K562 (cell line): Measurements from ENCODE around the gene MPRIP. TPM values are rescaled to one million over a fixed set of nuclear protein-coding genes. Genes with fewer than 3 reads are reported as not detected.

Experiments used
- ATAC-seq: fragments of 200-7000 bp; cut with Tn5 transposase; 3 replicates; pipeline ENCODE4 v1.9.1; 2020; ENCODE audit warnings: moderate library complexity
- BruUV-seq: library from RNA; stranded (reverse); fragments of 400-500 nt; replicated peaks from 2 replicates; lab custom pipeline; 2021; lab: Mats Ljungman, UMichigan
- CTCF ChIA-PET: fragments of 300-600 bp; formaldehyde crosslinking; extraction: SDS; loops from one replicate; lab custom pipeline; 2021; ENCODE audit warnings: low intra/inter-chr PET ratio; lab: Yijun Ruan, JAX
- POLR2A ChIA-PET: fragments of 300-600, 350-650 bp; sonication (Branson Sonifier 250); formaldehyde crosslinking; extraction: SDS; loops from one replicate; lab custom pipeline; 2021; ENCODE audit warnings: antibody characterized with exemption, inconsistent platforms; lab: Yijun Ruan, JAX
- DNase-seq, 4 experiments: peaks; one replicate each; pipeline versions ENCODE4 v3.0.0 to v3.0.0-alpha.2; 2011 to 2018; ENCODE audit warnings: low spot score in 3 of 4, mixed read lengths in 3 of 4; ENCODE audit errors: extremely low read depth in 1 of 4
- FAIRE-seq: peaks from 2 replicates; lab custom pipeline; 2011; peaks lifted over from hg19 to GRCh38; lab: Jason Lieb, UNC
- H2AFZ ChIP-seq: 2 replicates; pipeline ENCODE4 v1.6.0; 2011; ENCODE audit warnings: low read depth, low read length, control low read depth, inconsistent platforms
- H3K27ac ChIP-seq: fragments of 200-600 bp; 3 replicates; pipeline ENCODE4 v1.8.0; 2011; ENCODE audit warnings: low read depth, mild to moderate bottlenecking, control low read depth, inconsistent platforms, low read length, moderate library complexity, mixed read lengths; ENCODE audit errors: extremely low read depth
- H3K27me3 ChIP-seq, 2 experiments: fragments of 300-600 bp in 1 of 2; 2 replicates in 1 of 2; 3 replicates in 1 of 2; pipeline versions ENCODE4 v1.6.0 to v1.8.0; 2011; ENCODE audit warnings: inconsistent platforms in 2 of 2, low read length in 2 of 2, mild to moderate bottlenecking in 1 of 2, mixed read lengths in 1 of 2, moderate library complexity in 1 of 2; ENCODE audit not compliant: control insufficient read depth in 2 of 2, insufficient read depth in 2 of 2
- H3K36me3 ChIP-seq: fragments of 300-600 bp; 3 replicates; pipeline ENCODE4 v1.8.0; 2011; ENCODE audit warnings: mild to moderate bottlenecking, low read length, inconsistent platforms; ENCODE audit not compliant: control insufficient read depth, insufficient read depth
- H3K4me1 ChIP-seq, 2 experiments: fragments of 200-600 bp in 1 of 2; replicated peaks in 1 of 2; 2 replicates in 1 of 2; 3 replicates in 1 of 2; pipeline versions ENCODE4 v1.5.1 to v1.8.0; 2011; ENCODE audit warnings: inconsistent platforms in 2 of 2, low read length in 2 of 2, mild to moderate bottlenecking in 1 of 2, mixed read lengths in 1 of 2, moderate library complexity in 1 of 2; ENCODE audit not compliant: control insufficient read depth in 2 of 2, insufficient read depth in 2 of 2
- H3K4me2 ChIP-seq: 2 replicates; pipeline ENCODE4 v1.6.1; 2011; ENCODE audit warnings: low read length, control low read depth, inconsistent platforms, mixed read lengths; ENCODE audit not compliant: insufficient read depth
- H3K4me3 ChIP-seq: fragments of 200-600 bp; sonication (generic), shearing (Covaris generic); 2 replicates; pipeline ENCODE4 v1.5.1; 2016; ENCODE audit warnings: control low read depth, inconsistent platforms
- H3K79me2 ChIP-seq: fragments of 200-600 bp; 3 replicates; pipeline ENCODE4 v1.8.0; 2011; ENCODE audit warnings: low read length, inconsistent platforms; ENCODE audit not compliant: control insufficient read depth, insufficient read depth
- H3K9ac ChIP-seq, 2 experiments: 2 replicates each; pipeline versions ENCODE4 v1.6.0 to v1.6.1; 2011; ENCODE audit warnings: low read depth in 2 of 2, low read length in 2 of 2, control low read depth in 1 of 2, inconsistent platforms in 1 of 2, mild to moderate bottlenecking in 1 of 2, mixed read lengths in 1 of 2; ENCODE audit not compliant: insufficient read depth in 1 of 2
- H3K9me1 ChIP-seq: one replicate; pipeline ENCODE4 v1.6.0; 2011; ENCODE audit warnings: inconsistent platforms, mild to moderate bottlenecking, low read length, moderate library complexity; ENCODE audit not compliant: control insufficient read depth, insufficient read depth
- H3K9me3 ChIP-seq: replicated peaks from 2 replicates; pipeline ENCODE4 v1.5.1; 2011; ENCODE audit warnings: low read depth, low read length, inconsistent platforms; ENCODE audit not compliant: control insufficient read depth, insufficient read depth
- H4K20me1 ChIP-seq: replicated peaks from 2 replicates; pipeline ENCODE4 v1.6.1; 2011; ENCODE audit warnings: low read length, inconsistent platforms, mixed read lengths; ENCODE audit not compliant: control insufficient read depth, insufficient read depth
- ARID1B ChIP-seq: fragments of 450-650 bp; IDR thresholded peaks from 2 replicates; pipeline ENCODE4 v1.6.1; 2016; ENCODE audit warnings: antibody characterized with exemption, mild to moderate bottlenecking, inconsistent platforms
- BCL6 ChIP-seq: fragments of 250-450 bp; sonication (Bioruptor Pico); IDR thresholded peaks from 2 replicates; pipeline ENCODE4 v1.4.0; 2020
- BRD4 ChIP-seq: fragments of 200-600 bp; sonication (generic); IDR thresholded peaks from 2 replicates; pipeline ENCODE4 v1.6.1; 2017; ENCODE audit warnings: inconsistent platforms
- C11orf30 ChIP-seq: fragments of 450-650 bp; IDR thresholded peaks from 2 replicates; pipeline ENCODE4 v1.6.1; 2016; ENCODE audit warnings: low read depth, mild to moderate bottlenecking
- CCAR2 ChIP-seq: fragments of 200-400 bp; formaldehyde crosslinking; IDR thresholded peaks from 2 replicates; pipeline ENCODE4 v1.6.1; 2017; ENCODE audit warnings: mild to moderate bottlenecking, low read depth, low read length
- HNRNPL ChIP-seq: fragments of 200-400 bp; formaldehyde crosslinking; IDR thresholded peaks from 2 replicates; pipeline ENCODE4 v1.6.1; 2017; ENCODE audit warnings: low read depth, mild to moderate bottlenecking, low read length
- MCM3 ChIP-seq: fragments of 450-650 bp; IDR thresholded peaks from 2 replicates; pipeline ENCODE4 v1.6.1; 2016
- NCOR1 ChIP-seq: fragments of 450-650 bp; IDR thresholded peaks from 2 replicates; pipeline ENCODE4 v1.6.1; 2016; ENCODE audit warnings: mild to moderate bottlenecking, moderate library complexity
- POLR2B ChIP-seq: fragments of 450-650 bp; IDR thresholded peaks from 2 replicates; pipeline ENCODE4 v1.6.1; 2018; ENCODE audit warnings: low read depth; ENCODE audit not compliant: partially characterized antibody
- PURB ChIP-seq: sonication (generic); formaldehyde crosslinking; IDR thresholded peaks from 2 replicates; pipeline ENCODE4 v1.9.0; 2021; ENCODE audit warnings: low read depth, mild to moderate bottlenecking, missing genetic modification reagents
- RBM14 ChIP-seq: fragments of 200-400 bp; formaldehyde crosslinking; IDR thresholded peaks from 2 replicates; pipeline ENCODE4 v1.6.1; 2018; ENCODE audit warnings: low read depth, mild to moderate bottlenecking, low read length, moderate library complexity, borderline replicate concordance; ENCODE audit not compliant: insufficient read depth
- SETDB1 ChIP-seq: IDR thresholded peaks from one replicate; pipeline ENCODE4 v1.6.1; 2012; ENCODE audit warnings: low read length, control low read depth, inconsistent platforms
- TEAD4 ChIP-seq, 2 experiments: sonication (generic) in 1 of 2; formaldehyde crosslinking in 1 of 2; IDR thresholded peaks; 2 replicates each; pipeline versions ENCODE4 v1.6.1 to v1.8.0; 2012 to 2022; ENCODE audit warnings: borderline replicate concordance in 1 of 2, inconsistent platforms in 1 of 2, low read length in 1 of 2, mild to moderate bottlenecking in 1 of 2, missing genetic modification reagents in 1 of 2
- ZBED1 ChIP-seq: IDR thresholded peaks from 2 replicates; pipeline ENCODE4 v1.6.1; 2014
- ZNF121 ChIP-seq: sonication (generic); formaldehyde crosslinking; conservative IDR thresholded peaks from 2 replicates; pipeline ENCODE4 v1.8.0; 2022; ENCODE audit warnings: missing genetic modification reagents
- WGBS: fragments of 100-300 bp; shearing (Covaris generic); methylation state at CpG from one replicate; pipeline ENCODE4 v1.1.6; 2016; ENCODE audit warnings: low coverage, mixed read lengths; ENCODE audit not compliant: insufficient coverage; ENCODE audit errors: missing lambda C conversion rate; 5-methylcytosine and 5-hydroxymethylcytosine counted together
- in situ Hi-C: fragments of 300-500 bp; cut with MboI; formaldehyde crosslinking; loops from 4 replicates; pipeline ENCODE4 v1.15.0; 2018; ENCODE audit warnings: inconsistent platforms, mixed read lengths
- intact Hi-C: fragments of 100-400 bp; cut with micrococcal nuclease; formaldehyde crosslinking; loops from 2 replicates; pipeline ENCODE4 v1.14.2; 2022
- polyA plus RNA-seq, 8 experiments: library from polyadenylated mRNA; depleted of rRNA in 4 of 8; stranded (reverse) in 5 of 8; unstranded in 3 of 8; fragments of >200 nt; fragmentation: Nextera tagmentation in 2 of 8; fragmentation: Illumina TruSeq in 1 of 8; extraction: Ambion mirVana in 2 of 8; extraction: Trizol in 1 of 8; gene quantifications; 2 replicates each; pipeline versions ENCODE4 v1.2.1 to v1.2.3, GENCODE V29; 2011 to 2014; ENCODE audit warnings: inconsistent platforms in 1 of 8, missing spikeins in 1 of 8
- total RNA-seq, 7 experiments: library from RNA; depleted of rRNA in 6 of 7; stranded (reverse); fragments of >200 nt in 6 of 7; fragmentation: Illumina TruSeq in 2 of 7; extraction: Trizol in 2 of 7; gene quantifications; 2 replicates each; pipeline versions ENCODE4 v1.2.1 to v1.2.3, GENCODE V29; 2011 to 2021; ENCODE audit warnings: low replicate concordance in 1 of 7
- TF ChIP-seq, protein P1 (sequence below): sonication (generic); formaldehyde crosslinking; IDR thresholded peaks from 2 replicates; pipeline ENCODE4 v1.8.0; 2022; ENCODE audit warnings: mild to moderate bottlenecking, missing genetic modification reagents, borderline replicate concordance
- TF ChIP-seq, protein P2 (sequence below): fragments of 450-650 bp; formaldehyde crosslinking; IDR thresholded peaks from 2 replicates; pipeline ENCODE4 v1.4.0; 2020; ENCODE audit warnings: mild to moderate bottlenecking, moderate library complexity

Gene MPRIP
- total and polyA plus RNA-seq, 9 of the 15 experiments (the other 6 are each of a cell fraction or from before 2014, with no cell fraction given), result 10.0 to 72.6 (median 30.1) TPM

- TF ChIP-seq PURB (CRISPR knock-in tag) (no peak), CCAR2 (no peak), TEAD4 (IDR thresholded peaks at IDR 0.05; ENCODE audit: low read length) (no peak), TEAD4 (CRISPR knock-in tag; IDR thresholded peaks at IDR 0.05; ENCODE audit: borderline replicate concordance) (no peak)
Measured at GRCh38 chr17:17236295-17237025, 194.2 kb downstream of the MPRIP start (continued).

DNA sequence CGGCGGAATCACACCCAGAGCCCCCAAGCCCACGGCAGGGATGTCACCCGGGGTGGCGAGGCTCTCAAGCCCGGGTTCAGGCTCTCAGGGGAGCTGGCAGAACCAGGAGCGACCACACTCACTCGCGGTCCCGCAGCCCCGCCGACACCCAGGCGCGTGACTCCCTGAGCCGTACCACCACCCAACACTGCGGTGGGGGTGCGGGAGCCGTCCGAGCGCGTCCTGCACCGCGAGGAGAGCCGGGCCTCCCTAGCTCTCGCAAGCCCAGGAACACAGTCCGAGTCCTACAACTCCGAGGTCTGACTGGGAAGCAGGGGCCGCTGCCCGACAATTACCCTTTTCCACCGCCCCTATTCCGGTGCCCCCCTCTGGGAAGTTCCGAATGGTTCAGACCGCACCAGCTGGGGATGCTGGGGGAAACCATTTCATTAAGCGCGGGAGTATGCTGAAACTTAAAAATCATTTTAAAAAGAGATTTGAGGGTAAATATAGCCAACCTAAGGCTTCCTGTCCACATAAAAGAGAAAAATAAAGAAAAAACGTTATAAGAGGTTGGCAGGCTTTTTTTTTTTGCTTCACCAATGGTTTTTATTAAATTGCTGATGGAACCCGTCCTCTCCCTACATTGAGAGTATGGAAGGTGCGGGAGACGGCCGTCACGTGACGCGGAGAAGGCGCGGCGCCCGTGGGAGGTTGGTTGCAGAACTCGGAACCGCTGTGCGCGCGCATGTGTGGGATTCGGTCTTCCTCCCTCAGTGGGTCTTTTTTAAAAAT lies 195.0 kb downstream of the MPRIP start, which contains the start of gene FLCN:
TSS of gene FLCN (minus strand) at position 143 of the 774 bp plus-strand sequence. CDS start 9,031 bp downstream, outside the sequence.
- intact Hi-C loops (no loop called here), in situ Hi-C loops (no loop called here)
- H4K20me1 ChIP-seq, result peaks cover 17% of the 10 kb centered on the region
- ChIA-PET POLR2A (interaction anchor here (0.6 kb wide), 1 partner anchor 252 kb away, joined by 3 read pairs; no protein-coding TSS in a partner anchor), CTCF (interaction anchor here (0.7 kb wide), 1 partner anchor 76 kb away, joined by 3 read pairs; no protein-coding TSS in a partner anchor)
- no TSS peak for BruUV-seq
- H3K9me1 ChIP-seq, result peaks cover 2% of the 10 kb centered on the region
- WGBS, result 0% methylated on average over 22 of the region's 53 CpGs
- peaks cover 41% of the 10 kb centered on the region for H3K79me2 ChIP-seq
- H3K4me2 ChIP-seq, result peak within 1 kb of the TSS; percentile 99
- H3K9me3 ChIP-seq, result no peaks in the 10 kb centered on the region
- peaks cover 14% of the 10 kb centered on the region; the same call in 2 of the 3 replicates for H3K36me3 ChIP-seq
- ATAC-seq, result peak; percentile 91
- peak within 1 kb of the TSS; percentile 98 for H3K4me3 ChIP-seq
- H3K27me3 ChIP-seq, result no peaks in the 10 kb centered on the region
- H3K9ac ChIP-seq, result peak within 1 kb of the TSS; percentile 97 to 99
- FAIRE-seq, result peak; percentile 85
- peak; percentile 78 to 90 (median 82) for DNase-seq
- H3K4me1 ChIP-seq, result peaks cover 8 to 11% of the 10 kb centered on the region in 2 experiments; a peak in 4 of 5 replicates
- peak within 1 kb of the TSS; percentile 100 for H3K27ac ChIP-seq
- peak within 1 kb of the TSS; percentile 99 for H2AFZ ChIP-seq
- TF ChIP-seq, protein P1, sequence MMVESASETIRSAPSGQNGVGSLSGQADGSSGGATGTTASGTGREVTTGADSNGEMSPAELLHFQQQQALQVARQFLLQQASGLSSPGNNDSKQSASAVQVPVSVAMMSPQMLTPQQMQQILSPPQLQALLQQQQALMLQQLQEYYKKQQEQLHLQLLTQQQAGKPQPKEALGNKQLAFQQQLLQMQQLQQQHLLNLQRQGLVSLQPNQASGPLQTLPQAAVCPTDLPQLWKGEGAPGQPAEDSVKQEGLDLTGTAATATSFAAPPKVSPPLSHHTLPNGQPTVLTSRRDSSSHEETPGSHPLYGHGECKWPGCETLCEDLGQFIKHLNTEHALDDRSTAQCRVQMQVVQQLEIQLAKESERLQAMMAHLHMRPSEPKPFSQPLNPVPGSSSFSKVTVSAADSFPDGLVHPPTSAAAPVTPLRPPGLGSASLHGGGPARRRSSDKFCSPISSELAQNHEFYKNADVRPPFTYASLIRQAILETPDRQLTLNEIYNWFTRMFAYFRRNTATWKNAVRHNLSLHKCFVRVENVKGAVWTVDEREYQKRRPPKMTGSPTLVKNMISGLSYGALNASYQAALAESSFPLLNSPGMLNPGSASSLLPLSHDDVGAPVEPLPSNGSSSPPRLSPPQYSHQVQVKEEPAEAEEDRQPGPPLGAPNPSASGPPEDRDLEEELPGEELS (CRISPR knock-in tag), result no peak
- TF ChIP-seq, protein P2, sequence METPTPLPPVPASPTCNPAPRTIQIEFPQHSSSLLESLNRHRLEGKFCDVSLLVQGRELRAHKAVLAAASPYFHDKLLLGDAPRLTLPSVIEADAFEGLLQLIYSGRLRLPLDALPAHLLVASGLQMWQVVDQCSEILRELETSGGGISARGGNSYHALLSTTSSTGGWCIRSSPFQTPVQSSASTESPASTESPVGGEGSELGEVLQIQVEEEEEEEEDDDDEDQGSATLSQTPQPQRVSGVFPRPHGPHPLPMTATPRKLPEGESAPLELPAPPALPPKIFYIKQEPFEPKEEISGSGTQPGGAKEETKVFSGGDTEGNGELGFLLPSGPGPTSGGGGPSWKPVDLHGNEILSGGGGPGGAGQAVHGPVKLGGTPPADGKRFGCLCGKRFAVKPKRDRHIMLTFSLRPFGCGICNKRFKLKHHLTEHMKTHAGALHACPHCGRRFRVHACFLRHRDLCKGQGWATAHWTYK (CRISPR knock-in tag), result no peak
- no peak for TF ChIP-seq RBM14
- TF ChIP-seq C11orf30, result no peak; the same call in 1 of the 2 replicates
- TF ChIP-seq MCM3, result no peak; the same call in 1 of the 2 replicates
- no peak for TF ChIP-seq BCL6
- no peak for TF ChIP-seq ZBED1
- TF ChIP-seq POLR2B, result peak; percentile 56
- TF ChIP-seq NCOR1, result no peak
- TF ChIP-seq HNRNPL, result no peak
- no peak for TF ChIP-seq SETDB1
- TF ChIP-seq ZNF121 (CRISPR knock-in tag), result no peak
- no peak for TF ChIP-seq BRD4
- peak; percentile 38; the same call in 1 of the 2 replicates for TF ChIP-seq ARID1B
